Right lobe of liver (tissue), 6 donors: Measurements from ENCODE around the gene DSG2. TPM values are rescaled to one million over a fixed set of nuclear protein-coding genes. Genes with fewer than 3 reads are reported as not detected.
"Not testable (repeated sequence)": the region's sequence is repeated elsewhere in the genome, so short reads cannot be mapped to it uniquely, and the experiment has no call there.

Experiments
- ATAC-seq, 4 donors: fragments of 200-7000 bp; cut with Tn5 transposase; one replicate each; pipeline ENCODE4 v1.9.1; 2020; ENCODE audit warnings: mild to moderate bottlenecking in 4 of 4, moderate library complexity in 4 of 4
- DNase-seq, 3 donors: peaks; one replicate each; pipeline ENCODE4 v3.0.0-alpha.2; 2020
- H3K27ac ChIP-seq, 3 donors: fragments of 200-600 bp; one replicate each; pipeline ENCODE4 v1.8.0; 2022
- H3K27me3 ChIP-seq, 2 donors: fragments of 200-600 bp; one replicate each; pipeline ENCODE4 v1.8.0; 2022
- H3K36me3 ChIP-seq, 4 donors: fragments of 200-600 bp; sonication (generic) in 1 of 4; one replicate each; pipeline versions ENCODE4 v1.5.1 to v1.8.0; 2017 to 2022; ENCODE audit warnings: control low read depth in 1 of 4
- H3K4me1 ChIP-seq, 4 donors: fragments of 200-600 bp; sonication (generic) in 1 of 4; one replicate each; pipeline versions ENCODE4 v1.5.1 to v1.8.0; 2017 to 2022; ENCODE audit warnings: control low read depth in 1 of 4
- H3K4me3 ChIP-seq, 3 donors: fragments of 200-600 bp; one replicate each; pipeline ENCODE4 v1.8.0; 2022
- H3K9me3 ChIP-seq, 4 donors: fragments of 200-600 bp; sonication (generic) in 1 of 4; one replicate each; pipeline versions ENCODE4 v1.5.1 to v1.8.0; 2017 to 2022; ENCODE audit warnings: control low read depth in 1 of 4
- POLR2A ChIP-seq: fragments of 450-650 bp; IDR thresholded peaks from one replicate; pipeline ENCODE4 v1.6.1; 2017; ENCODE audit warnings: antibody characterized with exemption, mild to moderate bottlenecking
- WGBS: methylation state at CpG from one replicate; pipeline ENCODE4 v1.1.6; 2018; ENCODE audit warnings: low coverage, low lambda C conversion rate; ENCODE audit not compliant: insufficient coverage; ENCODE audit errors: missing lambda C conversion rate; 5-methylcytosine and 5-hydroxymethylcytosine counted together
- intact Hi-C, 2 donors: fragments of 100-400 bp; cut with DNase I; formaldehyde crosslinking; loops; one replicate each; pipeline versions ENCODE4 v1.11.2 to v1.14.1; 2022
- total RNA-seq, 6 experiments: library from RNA; depleted of rRNA in 2 of 6; stranded (reverse); fragments of >200 nt in 2 of 6; fragmentation: NEBNext Ultra II Directional in 3 of 6; extraction: Animal tissue kit (Norgen Biotek cat#: 25700) in 3 of 6; gene quantifications; one replicate each; pipeline versions ENCODE4 v1.1.0 to v1.2.4, GENCODE V29; 2016 to 2023
- TF ChIP-seq, protein P1 (sequence below), 4 donors: fragments of 200-600 bp in 3 of 4; fragments of 450-650 bp in 1 of 4; IDR thresholded peaks; one replicate each; pipeline versions ENCODE4 v1.5.1 to v1.8.0; 2016 to 2022; ENCODE audit warnings: antibody characterized with exemption in 4 of 4, mild to moderate bottlenecking in 2 of 4
- donor health status: DM: no; HTN: yes; CAD: no.
- donor health status: DM: no; HTN: no; CAD: no.
- donor health status: DM: no; HTN: no; CAD: no.
- donor health status: DM: no; HTN: yes; CAD: no.
- donor health status: DM: no; HTN: yes; CAD: no.

DSG2 gene
- total RNA-seq, 6 experiments from 2014 or later, result 9.8 to 27.0 (median 16.4) TPM

- no peaks in the 10 kb centered on the region for H3K36me3 ChIP-seq
- WGBS, result 59% methylated on average over 8 of the region's 10 CpGs
- ATAC-seq (peak in 1 of 4 donors; percentile 30), DNase-seq (no peak)
- no peaks in the 10 kb centered on the region for H3K27me3 ChIP-seq
- TF ChIP-seq, protein P1, sequence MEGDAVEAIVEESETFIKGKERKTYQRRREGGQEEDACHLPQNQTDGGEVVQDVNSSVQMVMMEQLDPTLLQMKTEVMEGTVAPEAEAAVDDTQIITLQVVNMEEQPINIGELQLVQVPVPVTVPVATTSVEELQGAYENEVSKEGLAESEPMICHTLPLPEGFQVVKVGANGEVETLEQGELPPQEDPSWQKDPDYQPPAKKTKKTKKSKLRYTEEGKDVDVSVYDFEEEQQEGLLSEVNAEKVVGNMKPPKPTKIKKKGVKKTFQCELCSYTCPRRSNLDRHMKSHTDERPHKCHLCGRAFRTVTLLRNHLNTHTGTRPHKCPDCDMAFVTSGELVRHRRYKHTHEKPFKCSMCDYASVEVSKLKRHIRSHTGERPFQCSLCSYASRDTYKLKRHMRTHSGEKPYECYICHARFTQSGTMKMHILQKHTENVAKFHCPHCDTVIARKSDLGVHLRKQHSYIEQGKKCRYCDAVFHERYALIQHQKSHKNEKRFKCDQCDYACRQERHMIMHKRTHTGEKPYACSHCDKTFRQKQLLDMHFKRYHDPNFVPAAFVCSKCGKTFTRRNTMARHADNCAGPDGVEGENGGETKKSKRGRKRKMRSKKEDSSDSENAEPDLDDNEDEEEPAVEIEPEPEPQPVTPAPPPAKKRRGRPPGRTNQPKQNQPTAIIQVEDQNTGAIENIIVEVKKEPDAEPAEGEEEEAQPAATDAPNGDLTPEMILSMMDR (IDR thresholded peaks at IDR 0.05), result no peak
- no peak for TF ChIP-seq POLR2A
- intact Hi-C loops, result no loop called here
- H3K9me3 ChIP-seq, result no peaks in the 10 kb centered on the region
- no peak overlapping the region for H3K27ac ChIP-seq
- no peak overlapping the region for H3K4me3 ChIP-seq
- no peaks in the 10 kb centered on the region for H3K4me1 ChIP-seq
Measured at GRCh38 chr18:31504455-31505147, 6.6 kb downstream of the DSG2 start.

GRCh38 chr18:31505156-31505555 lies 7.2 kb downstream of the DSG2 start:
- no peak for TF ChIP-seq POLR2A
- TF ChIP-seq, protein P1 (IDR thresholded peaks at IDR 0.05), result no peak
- 55% methylated on average over 6 of the region's 6 CpGs for WGBS
- ATAC-seq (no peak), DNase-seq (no peak)
- no peaks in the 10 kb centered on the region for H3K4me1 ChIP-seq
- H3K9me3 ChIP-seq, result no peaks in the 10 kb centered on the region
- H3K36me3 ChIP-seq, result no peaks in the 10 kb centered on the region
- H3K27me3 ChIP-seq, result no peaks in the 10 kb centered on the region
- H3K27ac ChIP-seq, result no peak overlapping the region
- intact Hi-C loops, result no loop called here
- no peak overlapping the region for H3K4me3 ChIP-seq

DNA sequence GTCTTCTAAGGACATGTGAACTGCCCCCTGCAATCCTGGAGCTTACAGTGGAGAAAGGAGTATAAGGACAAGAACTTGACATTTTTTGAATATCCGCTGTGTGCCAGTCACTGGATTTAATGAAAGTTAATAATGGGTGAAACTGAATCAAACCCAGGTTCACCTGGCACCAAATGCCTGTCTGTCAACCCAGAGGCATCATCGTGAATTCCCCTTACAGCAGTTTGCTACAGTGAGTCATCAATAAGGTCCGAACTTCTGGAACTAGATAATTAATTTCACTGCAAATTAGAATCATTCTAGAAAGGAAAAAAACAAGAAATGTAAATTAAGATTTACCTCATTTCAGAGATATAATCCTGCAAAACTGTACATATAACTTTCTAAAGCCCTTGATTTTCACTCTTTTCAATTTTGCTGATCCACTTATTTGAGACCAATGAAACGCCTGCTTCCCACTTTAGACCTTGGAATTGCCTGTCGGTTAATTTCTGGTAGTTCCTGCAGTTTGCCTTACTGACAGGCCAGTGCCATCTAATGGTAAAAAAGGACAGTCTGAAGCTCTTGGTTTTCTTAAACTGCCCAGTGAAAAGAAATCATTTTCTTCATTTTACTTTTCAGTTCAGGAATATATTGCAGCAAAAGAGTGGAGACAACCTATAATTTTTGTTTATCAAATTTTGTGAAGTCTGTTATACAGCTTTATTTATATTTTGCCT lies 8.2 kb downstream of the DSG2 start:
- Histone ChIP-seq H3K4me3 (no peak overlapping the region), H3K4me1 (no peaks in the 10 kb centered on the region), H3K36me3 (no peaks in the 10 kb centered on the region), H3K27ac (no peak overlapping the region), H3K27me3 (no peaks in the 10 kb centered on the region), H3K9me3 (no peaks in the 10 kb centered on the region)
- DNase-seq (no peak), ATAC-seq (peak; percentile 74 to 89 (median 77))
- 46% methylated on average over 5 of the region's 5 CpGs for WGBS
- intact Hi-C loops, result no loop called here
- TF ChIP-seq, protein P1 (IDR thresholded peaks at IDR 0.05), result peak; percentile 51 to 64 (median 58)
- TF ChIP-seq POLR2A, result no peak

DNA sequence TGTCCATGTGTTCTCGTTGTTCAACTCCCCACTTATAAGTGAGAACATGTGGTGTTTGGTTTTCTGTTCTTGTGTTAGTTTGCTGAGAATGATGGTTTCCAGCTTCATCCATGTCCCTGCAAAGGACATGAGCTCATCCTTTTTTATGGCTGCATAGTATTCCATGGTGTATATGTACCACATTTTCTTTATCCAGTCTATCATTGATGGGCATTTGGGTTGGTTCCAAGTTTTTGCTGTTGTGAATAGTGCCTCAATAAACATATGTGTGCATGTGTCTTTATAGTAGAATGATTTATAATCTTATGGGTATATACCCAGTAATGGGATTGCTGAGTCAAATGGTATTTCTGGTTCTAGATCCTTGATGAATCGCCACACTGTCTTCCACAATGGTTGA lies 9.1 kb downstream of the DSG2 start:
- H3K27ac ChIP-seq, H3K36me3 ChIP-seq, DNase-seq, H3K27me3 ChIP-seq, H3K4me3 ChIP-seq, H3K4me1 ChIP-seq, ATAC-seq, intact Hi-C loops, H3K9me3 ChIP-seq: not testable (repeated sequence)
- 75% methylated on average over 2 of the region's 2 CpGs for WGBS

DNA sequence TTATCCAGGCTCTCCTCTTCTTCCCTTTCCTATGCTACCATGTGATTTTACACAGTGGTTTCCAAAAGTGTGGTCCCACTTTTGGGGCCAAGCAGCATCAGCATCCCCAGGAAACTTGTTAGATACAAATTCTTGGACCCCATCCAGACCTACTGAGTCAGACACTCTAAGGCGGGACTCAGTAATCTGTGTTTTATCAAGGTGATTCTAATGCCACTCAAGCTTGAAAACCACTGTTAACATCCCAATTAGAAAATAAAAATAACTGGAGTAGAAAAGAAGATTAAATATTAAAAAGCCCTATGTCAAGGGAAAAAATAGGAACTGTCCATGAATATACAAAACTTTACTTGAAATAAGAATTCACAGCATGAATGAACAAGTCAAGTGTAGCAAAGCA lies 10.8 kb downstream of the DSG2 start:
- no peak for TF ChIP-seq POLR2A
- TF ChIP-seq, protein P1 (IDR thresholded peaks at IDR 0.05), result no peak
- Histone ChIP-seq H3K4me3 (no peak overlapping the region), H3K27me3 (no peaks in the 10 kb centered on the region), H3K27ac (no peak overlapping the region), H3K36me3 (no peaks in the 10 kb centered on the region), H3K4me1 (no peaks in the 10 kb centered on the region), H3K9me3 (no peaks in the 10 kb centered on the region)
- intact Hi-C loops, result no loop called here
- ATAC-seq (no peak), DNase-seq (no peak)
- WGBS, result 75% methylated on average over 1 of the region's 1 CpG
